HS-27A (cell line): ENCODE measurements around the gene NFKBIL1.
"Not testable (repeated sequence)": the region's sequence is repeated elsewhere in the genome, so short reads cannot be mapped to it uniquely, and the experiment has no call there.

Experiments
- DNase-seq: peaks from one replicate; pipeline ENCODE4 v3.0.0-alpha.2; 2012; ENCODE audit warnings: low read depth, missing footprints

NFKBIL1 gene

DNA sequence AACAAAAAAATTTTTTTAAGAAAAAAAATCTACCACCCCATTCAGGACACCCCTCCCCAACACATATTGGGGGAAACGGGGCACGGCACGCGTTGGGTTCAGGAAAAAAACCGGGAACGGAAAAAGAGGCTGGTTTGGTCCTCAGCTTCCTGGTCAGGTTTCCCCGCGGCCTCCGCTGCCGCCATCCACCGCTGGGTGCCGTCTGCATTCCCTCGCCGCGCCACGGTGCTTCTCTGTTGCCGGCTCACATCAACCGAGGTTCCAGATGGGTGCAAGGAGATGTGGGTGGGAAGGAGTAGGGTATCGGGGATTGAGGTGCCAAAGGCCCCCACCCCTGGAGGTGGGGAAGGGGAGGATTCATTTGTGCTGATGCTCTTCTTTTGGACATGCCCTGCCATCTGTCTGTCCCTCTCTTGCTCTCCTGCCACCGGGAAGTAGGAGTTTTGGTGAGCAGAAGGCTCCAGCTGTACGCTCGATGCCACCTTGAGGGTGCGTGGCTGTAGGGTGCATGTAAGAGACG, 12.8 kb upstream of the NFKBIL1 start:
- DNase-seq = no peak

DNA sequence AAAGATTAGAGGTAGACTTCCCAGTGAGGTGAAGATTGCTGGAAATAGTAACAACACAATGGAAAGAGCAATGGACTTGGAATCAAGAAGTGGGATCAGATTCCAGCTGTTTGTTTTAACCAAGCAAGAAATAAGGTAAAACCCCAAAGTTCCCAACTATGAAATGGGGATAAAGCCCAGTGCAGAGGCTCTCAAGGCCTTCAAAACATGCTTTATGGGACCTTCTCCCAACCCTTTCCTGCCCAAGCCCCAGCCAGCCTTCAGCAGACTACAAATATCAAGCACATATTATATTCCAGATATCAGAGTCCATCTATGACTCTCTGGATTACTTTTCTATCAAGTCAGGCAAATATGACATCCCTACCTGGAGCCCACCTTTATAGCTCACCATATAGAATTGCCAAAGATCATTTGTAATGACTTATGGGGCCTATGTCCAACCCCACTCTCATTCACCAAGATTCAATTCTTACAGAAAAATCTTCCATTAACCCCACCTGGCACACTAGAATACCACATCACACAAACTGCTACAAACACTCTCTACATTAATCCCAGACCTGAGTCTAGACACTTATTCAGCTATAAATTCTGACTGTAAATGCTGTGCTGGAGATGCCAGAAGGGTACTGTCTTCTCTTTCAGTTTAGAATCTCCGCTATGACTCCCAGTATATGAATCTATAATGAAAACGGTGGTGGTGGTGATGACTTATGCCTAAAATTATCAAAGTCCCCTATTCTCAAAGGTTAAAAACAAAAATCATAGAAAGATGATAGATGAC, 11.7 kb upstream of the NFKBIL1 start:
- no peak for DNase-seq

DNA sequence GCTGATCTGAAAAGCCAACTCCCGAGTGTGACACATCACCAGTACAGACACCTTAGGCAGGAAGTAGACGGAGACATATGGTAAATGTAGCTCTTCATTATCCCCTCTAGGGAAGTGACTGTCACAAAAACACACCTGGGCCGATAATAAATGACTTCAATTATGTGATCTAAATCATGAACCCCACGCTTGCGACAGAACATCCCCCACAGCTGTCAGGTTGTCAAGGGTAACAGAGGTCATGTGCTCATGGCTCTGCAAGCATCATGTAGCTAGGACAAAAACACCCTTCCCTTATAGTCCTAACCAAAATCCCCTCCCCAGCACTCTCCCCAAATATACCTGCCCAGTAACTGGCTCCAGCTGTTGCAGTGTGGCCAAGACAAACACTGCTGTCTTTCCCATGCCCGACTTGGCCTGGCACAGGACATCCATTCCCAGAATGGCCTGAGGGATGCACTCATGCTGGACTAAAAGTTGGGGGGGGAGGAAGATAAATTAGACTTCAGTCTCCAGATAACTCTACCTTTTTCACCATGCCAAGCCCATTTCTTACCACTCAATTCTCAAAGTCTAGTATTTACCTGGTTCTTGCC, 8.5 kb upstream of the NFKBIL1 start:
- no peak for DNase-seq

DNA sequence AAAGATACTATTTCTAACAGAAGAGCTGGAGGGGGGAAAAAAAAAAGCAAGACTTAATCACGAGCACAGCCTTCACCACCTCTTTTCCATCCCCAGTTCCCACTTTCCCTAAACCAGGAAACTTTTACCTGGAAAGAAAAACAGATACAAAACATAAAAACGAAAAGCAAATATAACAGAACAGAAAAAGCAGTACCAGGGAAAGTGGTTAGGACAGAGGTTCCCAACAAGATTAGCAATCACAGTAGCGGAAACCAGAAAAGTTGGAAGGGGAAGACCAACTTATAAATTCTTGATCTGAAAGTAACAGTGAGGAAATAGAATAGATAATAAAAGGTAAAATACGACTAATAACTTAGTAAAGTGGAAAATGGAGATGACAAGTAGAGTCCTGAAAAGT, 6.8 kb upstream of the NFKBIL1 start:
- DNase-seq = no peak

DNA sequence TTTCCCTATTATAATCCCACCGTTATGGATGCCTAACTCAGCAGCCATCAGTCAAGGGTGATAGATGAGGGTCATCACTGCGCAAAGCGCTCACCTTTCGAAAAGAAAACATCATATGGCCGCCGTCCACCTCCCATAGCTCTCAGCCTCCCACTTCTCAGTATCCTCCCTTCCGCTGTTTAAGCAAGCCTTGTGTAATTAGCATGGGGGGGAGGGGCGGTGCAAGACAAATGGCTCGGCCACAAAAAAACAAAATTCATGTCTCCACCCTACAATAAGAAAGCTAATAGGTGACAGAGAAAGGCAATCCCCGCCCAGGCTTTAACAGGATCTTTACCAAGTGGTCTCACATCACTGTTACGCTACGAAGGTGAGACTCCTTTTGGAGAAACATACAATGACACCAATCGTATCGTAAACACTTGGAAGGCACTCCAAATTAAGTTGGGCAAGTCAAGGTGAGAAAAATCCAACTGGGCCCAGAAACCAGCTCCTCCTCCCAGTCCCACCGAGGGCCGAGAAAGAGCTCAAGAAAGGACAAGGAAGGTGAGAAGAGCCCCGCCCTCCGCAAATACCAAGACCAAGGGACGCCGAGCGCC, 6.2 kb upstream of the NFKBIL1 start:
- peak; percentile 39 for DNase-seq

DNA sequence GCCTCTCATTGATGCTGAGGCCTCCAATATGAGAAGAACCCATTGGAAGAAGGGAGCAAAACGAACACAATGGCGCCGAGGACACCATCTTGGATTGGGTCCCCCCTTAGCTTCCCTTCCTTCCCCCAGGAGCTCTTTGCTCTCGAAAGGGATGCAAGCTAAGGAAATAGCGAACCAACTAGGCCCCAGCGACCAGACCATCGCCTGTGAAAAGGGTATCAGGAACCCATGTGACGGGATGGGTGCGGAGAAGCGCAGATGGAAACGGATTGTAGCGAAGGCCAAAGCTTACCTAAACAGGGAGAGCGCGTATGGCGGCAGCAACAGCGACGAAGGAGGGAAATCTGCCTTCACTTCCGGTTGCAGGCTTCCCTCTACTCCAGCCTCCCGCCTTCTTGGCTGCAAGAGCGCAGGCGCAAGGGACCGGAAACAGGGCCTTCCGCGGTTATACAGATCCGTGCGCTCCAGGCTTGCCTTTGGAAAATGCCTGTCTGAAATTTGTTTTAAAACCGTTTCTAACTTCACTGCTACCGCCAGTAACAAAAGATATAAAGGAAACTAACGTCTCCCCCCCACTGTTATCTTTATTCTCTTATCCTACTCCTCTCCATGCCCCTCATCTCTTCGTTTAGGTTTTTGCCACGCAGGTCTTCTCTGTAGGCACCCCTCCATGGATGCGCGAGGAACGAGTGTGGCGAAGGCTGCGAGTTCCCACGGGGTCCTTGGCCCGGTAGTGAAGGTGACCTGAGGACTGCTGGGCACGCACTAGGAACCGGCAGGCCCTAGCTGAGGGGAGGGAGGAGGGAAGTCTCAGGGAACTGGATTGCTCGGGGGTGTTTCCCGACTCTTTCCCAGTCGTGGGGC, 5.5 kb upstream of the NFKBIL1 start, which contains the start of gene DDX39B:
Gene DDX39B, minus strand, starts transcription at position 346 of the 864 bp plus-strand sequence. CDS start 1,471 bp downstream, outside the sequence.
- DNase-seq = peak; percentile 98

DNA sequence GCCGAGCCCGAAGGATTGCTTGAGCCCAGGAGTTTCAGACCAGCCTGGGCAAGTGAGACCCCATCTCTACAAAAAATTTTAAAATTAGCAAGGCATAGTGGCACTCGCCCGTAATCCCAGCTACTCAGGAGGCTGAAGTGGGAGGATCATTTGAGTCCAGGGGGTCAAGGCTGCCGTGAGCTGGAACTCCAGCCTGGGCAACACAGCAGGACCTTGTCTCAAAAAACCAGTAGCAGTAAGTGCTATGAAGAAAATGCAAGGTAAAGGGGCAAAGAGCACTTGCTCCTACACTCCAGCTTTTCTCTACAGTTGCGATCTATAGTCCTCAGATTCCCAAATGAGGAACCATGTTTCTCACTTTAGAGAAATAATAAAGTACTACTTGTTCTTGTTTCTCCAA, 3.8 kb upstream of the NFKBIL1 start:
- DNase-seq = no peak

DNA sequence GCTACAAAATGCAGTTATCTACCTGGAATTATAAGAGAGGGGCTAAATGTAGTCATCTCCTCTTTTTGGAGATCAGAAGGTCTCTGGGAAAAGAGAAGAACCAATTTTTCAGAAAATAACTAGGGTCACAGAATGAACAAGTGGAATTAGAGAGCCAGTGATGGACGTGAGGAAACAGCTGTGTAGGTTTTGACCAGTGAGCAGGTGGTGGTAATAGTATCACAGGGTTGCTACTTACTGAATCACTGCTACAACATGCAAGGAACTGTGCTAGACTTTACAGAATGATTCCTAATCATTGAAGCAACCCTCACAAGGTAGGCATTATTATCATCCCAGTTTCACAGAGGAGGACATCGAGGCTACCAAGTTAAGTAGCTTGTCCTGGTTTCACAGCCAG, 2.7 kb upstream of the NFKBIL1 start:
- DNase-seq = no peak

DNA sequence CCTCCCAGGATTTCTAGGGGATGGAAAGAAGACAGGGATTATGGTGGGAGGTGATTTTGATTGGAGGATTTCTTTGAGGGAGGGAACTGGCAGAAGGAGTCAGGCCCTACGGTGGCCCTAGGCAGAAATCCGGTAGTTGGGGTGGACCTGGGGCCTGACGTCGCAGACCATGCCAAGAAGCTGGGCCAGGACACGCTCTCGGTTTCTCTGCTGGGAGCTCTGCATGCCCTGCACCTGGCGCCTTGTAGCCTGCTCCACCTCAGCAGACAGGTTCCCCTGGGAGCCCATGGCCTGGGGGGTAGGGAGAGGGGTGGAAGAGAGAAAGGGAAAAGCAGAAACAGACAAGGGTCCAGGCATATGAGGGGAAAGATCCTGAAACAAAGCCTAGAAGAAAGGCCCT, 2.1 kb upstream of the NFKBIL1 start:
- DNase-seq = no peak

DNA sequence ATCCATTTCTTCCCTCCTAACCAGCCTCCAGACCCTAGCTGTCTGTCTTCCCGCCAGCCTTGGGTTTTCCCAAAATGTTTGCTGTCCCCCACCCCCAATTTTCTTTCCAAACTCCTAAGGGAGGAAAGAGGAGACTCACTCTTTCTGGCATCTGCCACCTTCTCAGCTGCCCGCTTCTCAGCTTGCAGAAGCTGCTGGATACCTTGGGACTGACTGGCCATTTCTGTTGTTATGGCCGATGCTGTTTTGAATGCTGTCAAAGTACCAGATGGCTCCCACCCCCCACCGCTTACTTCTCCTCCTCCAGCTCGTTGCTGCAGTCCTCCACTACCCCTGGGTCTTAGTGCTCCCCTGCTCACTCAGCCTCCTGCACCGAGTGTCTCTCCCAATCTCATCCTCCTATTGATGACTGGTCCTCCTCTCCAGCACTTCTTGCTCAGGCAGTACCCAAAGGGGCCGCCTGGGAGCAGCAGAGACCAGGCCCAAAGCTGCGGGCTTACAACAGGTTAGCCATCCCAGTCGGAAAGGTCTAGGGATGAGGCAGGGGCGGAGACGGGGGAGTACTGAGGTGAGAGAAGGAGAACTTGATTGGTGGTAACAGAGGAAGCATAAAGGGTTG, 960 bp upstream of the NFKBIL1 start, which contains the start of gene ATP6V1G2:
Gene ATP6V1G2, minus strand, starts transcription at position 270 of the 619 bp plus-strand sequence. Its CDS starts 49 bp downstream, at position 221.
- peak; percentile 82 for DNase-seq

DNA sequence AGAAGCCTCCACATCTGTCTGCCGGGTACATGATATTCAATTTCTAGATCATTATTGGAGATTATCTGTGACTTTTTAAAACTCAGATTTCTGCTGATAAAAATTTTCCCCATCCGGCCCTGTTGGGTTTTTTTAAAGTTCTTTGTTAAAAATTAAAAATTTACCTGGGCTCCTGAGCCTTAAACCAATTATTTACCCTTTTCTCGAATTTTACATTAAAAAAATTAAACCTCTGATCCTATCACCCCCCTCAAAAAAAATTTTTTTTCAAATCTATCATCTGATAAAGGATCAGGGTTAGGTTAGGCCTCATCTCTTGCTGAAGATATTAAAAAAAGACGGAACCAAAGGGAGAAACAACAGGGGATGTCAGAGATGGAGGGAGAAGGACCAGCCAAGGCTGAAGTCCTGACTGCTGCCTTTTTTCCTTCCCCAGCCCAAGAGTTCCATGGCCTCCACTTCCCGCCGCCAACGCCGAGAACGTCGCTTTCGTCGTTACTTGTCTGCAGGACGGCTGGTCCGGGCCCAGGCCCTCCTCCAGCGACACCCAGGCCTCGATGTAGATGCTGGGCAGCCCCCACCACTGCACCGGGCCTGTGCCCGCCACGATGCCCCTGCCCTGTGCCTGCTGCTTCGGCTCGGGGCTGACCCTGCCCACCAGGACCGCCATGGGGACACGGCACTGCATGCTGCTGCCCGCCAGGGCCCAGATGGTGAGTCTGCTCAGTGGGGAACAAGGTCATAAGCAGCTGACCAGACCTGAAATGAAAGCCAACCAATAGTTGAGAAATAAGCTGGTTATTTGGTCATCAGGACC, 527 bp downstream of the NFKBIL1 start:
- no peak for DNase-seq

DNA sequence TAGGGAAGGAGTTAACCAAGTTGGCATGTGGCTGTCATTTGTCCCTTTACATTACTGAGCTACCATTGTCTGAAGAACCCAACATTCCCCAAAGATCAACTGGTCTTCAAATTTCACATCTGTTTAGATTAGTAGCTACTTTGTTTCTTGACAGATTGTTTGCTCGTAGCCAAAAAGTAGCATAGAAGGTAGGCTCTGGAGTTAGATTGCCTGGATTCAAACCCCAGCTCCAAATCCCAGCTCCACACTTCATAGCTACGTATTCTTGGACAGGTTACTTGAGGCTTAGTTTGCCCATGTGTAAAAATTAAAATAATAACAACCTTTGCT, 1.1 kb downstream of the NFKBIL1 start:
- no peak for DNase-seq

DNA sequence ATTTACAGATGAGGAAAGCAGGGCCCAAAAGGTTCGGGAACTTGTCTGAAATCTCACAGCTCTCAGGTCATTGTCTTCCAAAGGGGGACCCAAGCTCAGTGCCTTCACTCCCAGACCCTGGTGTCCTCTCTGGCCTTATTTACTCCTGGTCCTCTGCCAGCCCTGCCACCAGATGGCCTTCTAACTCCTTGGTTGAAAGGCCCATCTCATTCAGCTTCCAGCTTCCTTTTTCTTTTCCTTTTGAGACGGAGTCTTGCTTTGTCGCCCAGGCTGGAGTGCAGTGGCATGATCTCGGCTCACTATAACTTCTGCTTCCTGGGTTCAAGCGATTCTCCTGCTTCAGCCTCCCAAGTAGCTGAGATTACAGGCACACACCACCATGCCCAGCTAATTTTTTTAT, 4.0 kb downstream of the NFKBIL1 start:
- DNase-seq = not testable (repeated sequence)

DNA sequence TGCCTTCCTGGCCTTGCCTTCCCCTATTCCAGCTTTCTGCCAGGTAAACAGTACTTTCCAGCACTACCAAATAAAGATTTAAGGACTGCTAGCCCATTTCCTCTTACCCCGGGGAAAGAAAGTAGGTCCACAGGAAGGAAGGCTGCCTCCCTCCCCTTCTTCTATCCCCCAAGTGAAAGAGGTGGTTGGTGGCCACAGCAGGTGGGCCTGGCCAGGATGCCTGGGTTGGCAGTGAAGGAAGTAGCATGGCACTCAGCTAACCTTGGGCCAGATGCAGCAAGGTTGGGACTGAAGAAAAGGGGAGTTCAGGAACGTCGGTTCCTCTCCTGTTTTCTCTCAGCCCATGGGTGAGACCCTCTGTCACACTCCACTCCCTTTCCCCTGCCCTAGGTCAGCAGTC, 8.9 kb downstream of the NFKBIL1 start:
- DNase-seq = no peak

DNA sequence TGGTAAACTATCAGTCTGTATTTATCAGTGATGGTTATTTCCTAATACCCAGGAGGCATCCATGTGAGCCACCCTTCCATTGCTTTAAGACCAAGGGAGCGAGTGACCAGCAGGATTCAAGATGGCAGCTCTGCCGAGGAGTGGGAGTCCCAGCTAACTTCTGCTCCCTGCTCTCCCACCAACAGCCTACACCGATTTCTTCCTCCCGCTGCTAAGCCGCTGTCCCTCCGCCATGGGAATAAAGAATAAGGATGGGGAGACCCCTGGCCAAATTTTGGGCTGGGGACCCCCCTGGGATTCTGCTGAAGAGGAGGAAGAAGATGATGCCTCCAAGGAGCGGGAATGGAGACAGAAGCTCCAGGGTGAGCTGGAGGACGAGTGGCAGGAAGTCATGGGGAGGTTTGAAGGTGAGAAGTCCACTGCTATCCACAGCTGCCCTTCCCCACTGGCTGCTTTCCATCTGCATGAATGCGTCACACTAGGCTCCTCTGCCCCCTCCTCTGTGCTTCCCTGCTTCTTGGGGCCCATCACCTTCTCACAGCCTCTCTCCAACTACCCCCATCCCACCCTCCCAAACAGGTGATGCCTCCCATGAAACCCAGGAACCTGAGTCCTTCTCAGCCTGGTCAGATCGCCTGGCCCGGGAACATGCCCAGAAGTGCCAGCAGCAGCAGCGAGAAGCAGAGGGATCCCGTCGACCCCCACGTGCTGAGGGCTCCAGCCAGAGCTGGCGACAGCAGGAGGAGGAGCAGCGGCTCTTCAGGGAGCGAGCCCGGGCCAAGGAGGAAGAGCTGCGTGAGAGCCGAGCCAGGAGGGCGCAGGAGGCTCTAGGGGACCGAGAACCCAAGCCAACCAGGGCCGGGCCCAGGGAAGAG, 10.3 kb downstream of the NFKBIL1 start:
- DNase-seq = no peak

DNA sequence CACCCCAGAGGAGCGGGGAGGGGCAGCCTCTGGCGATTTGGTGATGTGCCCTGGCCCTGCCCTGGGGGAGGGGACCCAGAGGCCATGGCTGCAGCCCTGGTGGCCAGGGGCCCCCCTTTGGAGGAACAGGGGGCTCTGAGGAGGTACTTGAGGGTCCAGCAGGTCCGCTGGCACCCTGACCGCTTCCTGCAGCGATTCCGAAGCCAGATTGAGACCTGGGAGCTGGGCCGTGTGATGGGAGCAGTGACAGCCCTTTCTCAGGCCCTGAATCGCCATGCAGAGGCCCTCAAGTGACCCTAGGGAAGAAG, 10.9 kb downstream of the NFKBIL1 start:
- DNase-seq = no peak

DNA sequence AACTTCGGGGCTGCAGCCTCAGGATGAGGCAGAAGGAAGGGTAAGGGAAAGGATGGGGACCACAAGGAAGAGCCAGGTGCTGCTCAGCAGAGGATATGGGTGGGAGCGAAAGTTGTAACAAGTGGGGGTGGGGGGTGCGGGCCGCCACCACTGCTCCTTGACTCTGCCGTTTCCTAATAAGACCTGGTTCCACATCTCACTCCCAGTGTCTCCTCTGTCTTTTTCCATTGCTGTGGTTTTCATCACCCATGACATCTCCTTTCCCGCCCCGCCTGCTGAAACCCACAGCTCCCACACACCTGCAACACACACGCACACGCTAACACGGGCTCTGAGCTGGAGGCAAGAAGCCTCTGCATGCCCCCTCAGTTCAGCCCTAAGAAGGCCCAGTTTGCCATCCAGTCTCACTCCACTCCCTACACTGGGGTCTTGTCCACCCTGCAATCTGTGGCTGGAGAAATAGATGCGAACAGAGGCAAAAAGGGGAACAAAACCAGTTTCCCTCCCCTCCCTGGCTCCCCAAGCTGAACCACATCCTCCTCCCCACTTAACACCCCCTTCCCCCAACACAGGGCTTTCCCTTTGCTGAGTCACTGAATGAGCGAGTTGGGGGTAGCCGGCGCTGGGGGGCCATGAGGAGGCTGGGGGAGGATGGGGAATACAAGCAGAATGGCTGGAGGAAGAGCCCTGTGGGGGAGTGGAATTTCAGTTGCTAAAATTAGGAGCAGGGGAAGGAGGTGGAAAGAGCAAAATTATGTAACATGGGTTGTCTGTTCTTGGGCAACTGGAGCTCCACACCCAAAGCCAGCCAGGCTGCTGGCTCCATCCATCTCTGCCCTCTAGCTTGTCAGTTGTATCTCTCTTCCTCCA, 11.5 kb downstream of the NFKBIL1 start:
- no peak for DNase-seq

DNA sequence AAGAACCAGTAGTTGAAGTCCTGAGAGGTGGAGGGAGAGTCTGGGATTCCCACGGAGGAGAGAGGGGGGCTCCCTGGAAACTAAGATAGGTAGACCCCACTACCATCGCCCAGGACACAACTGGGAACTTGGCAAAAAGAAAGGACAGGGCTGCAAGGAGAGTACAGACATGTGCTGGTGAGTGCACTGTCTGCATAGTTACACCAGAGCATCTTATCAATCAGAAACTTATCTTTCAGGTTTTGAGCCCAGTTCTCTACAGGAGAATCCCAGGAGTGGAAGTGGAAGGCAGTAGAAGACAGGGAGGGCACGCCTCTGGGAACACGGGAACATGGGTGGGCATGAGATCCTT, 12.2 kb downstream of the NFKBIL1 start:
- DNase-seq = no peak
